ENCODE measurements around the gene SGMS2. TPM values are rescaled to one million over a fixed set of nuclear protein-coding genes. Genes with fewer than 3 reads are reported as not detected.
A peak's percentile ranks its signal among the peaks of the same experiment; 100 is the strongest.

SGMS2 gene
- 37.5 and 57.5 TPM in 2 replicates for total RNA-seq (2012; rRNA removed)
- 13.4 and 16.5 TPM in 2 replicates for polyA plus RNA-seq (2012; rRNA removed)
- 5.0 and 14.9 TPM in 2 replicates for polyA plus RNA-seq (2012; cell fraction: cytosol; rRNA removed)
- polyA plus RNA-seq (2012; cell fraction: nucleus; rRNA removed; ENCODE audit: low replicate concordance), result 10.2 and 11.3 TPM in 2 replicates
- percentile 80 among the genes with signal in this experiment for Bru-seq, nascent RNA
- BruChase-seq, experiment 1, labeled RNA remaining after a 6-hour chase, result percentile 70 among the genes with signal in this experiment
- BruChase-seq, experiment 2, labeled RNA remaining after a 2-hour chase, result percentile 72 among the genes with signal in this experiment
- long read RNA-seq, full-length matches to known transcripts, result 1 of 40 reads
- long read RNA-seq, partial matches to known transcripts, result 3 of 40 reads
- long read RNA-seq, other reads (novel, unspliced or antisense), result 36 of 40 reads

- H4K91ac ChIP-seq (ENCODE audit: insufficient read depth, low read depth, low read length), result peak within 1 kb of the TSS; percentile 44; the same call in 1 of the 2 replicates
- H2BK5ac ChIP-seq (ENCODE audit: low read depth, low read length, poor library complexity, severe bottlenecking), result peak within 1 kb of the TSS; percentile 31
- peak within 1 kb of the TSS; percentile 32 for H3K27ac ChIP-seq (ENCODE audit: insufficient read depth, low read length)
- H3K14ac ChIP-seq (replicated peaks; ENCODE audit: low read depth, low read length), result no peak within 1 kb of the TSS
- H3K36me3 ChIP-seq (ENCODE audit: control insufficient read depth, insufficient read depth, low read length), result no peaks in the 10 kb centered on the region
- 0 out of 2 replicates have a peak within 1 kb of the TSS, but pooled peaks have one; percentile 61 for H2AK5ac ChIP-seq (ENCODE audit: low read depth, low read length)
- H3K4me1 ChIP-seq (ENCODE audit: control insufficient read depth, insufficient read depth, low read length), result peaks cover 2% of the 10 kb centered on the region
- peak within 1 kb of the TSS; percentile 83 for H2AK9ac ChIP-seq (replicated peaks; ENCODE audit: low read depth, low read length, poor library complexity)
- POLR2A ChIA-PET (ENCODE audit: unreplicated experiment), result no interaction called here
- 0% methylated on average over 30 of the region's 65 CpGs; no CpG with 5 or more reads in 1 of the 2 experiments for WGBS, 2 experiments (ENCODE audit: extremely low coverage in 2 of 2, insufficient read length in 1 of 2)
- peak within 1 kb of the TSS; percentile 79 for H2BK120ac ChIP-seq (ENCODE audit: low read depth, low read length)
- peak within 1 kb of the TSS; percentile 48 for H3K9ac ChIP-seq (ENCODE audit: low read depth, low read length)
- peak within 1 kb of the TSS; percentile 33; the same call in 1 of the 2 replicates for H3K4ac ChIP-seq (ENCODE audit: low read depth, low read length)
- H2BK20ac ChIP-seq (ENCODE audit: low read depth, low read length), result peak within 1 kb of the TSS; percentile 28; the same call in 1 of the 2 replicates
- DNase-seq, result peak; percentile 84
- 0 out of 4 replicates have a peak, but pooled peaks cover 0 to 4% of the 10 kb centered on the region in 2 experiments for H3K79me1 ChIP-seq (ENCODE audit: low read depth in 1 of 2, low read length in 2 of 2)
- H3K23ac ChIP-seq (ENCODE audit: low read depth, low read length), result peak within 1 kb of the TSS; percentile 55; the same call in 1 of the 2 replicates
- 0 out of 2 replicates have a peak, but pooled peaks cover 2% of the 10 kb centered on the region for H3K9me1 ChIP-seq (ENCODE audit: insufficient read depth, low read length)
- intact Hi-C loops (cut with micrococcal nuclease), result loop anchor here (2.0 to 5.0 kb wide), 3 partner anchors 62 to 88 kb away; no protein-coding TSS in a partner anchor
- H3K18ac ChIP-seq (ENCODE audit: low read depth, low read length), result peak within 1 kb of the TSS; percentile 28
- peak within 1 kb of the TSS; percentile 61; the same call in 1 of the 2 replicates for H3K56ac ChIP-seq (ENCODE audit: extremely low read depth, insufficient read depth, low read length)
- H3K4me3 ChIP-seq (ENCODE audit: insufficient read depth, low read depth, low read length), result peak within 1 kb of the TSS; percentile 64
- peak; percentile 93 for ATAC-seq (ENCODE audit: low read depth)
- H4K8ac ChIP-seq (ENCODE audit: low read depth in 2 of 2, low read length in 2 of 2), result peak within 1 kb of the TSS in 1 of 2 experiments; percentile 55; a peak in 2 of 4 replicates
- H4K5ac ChIP-seq (ENCODE audit: low read depth, low read length), result peak within 1 kb of the TSS; percentile 33; the same call in 1 of the 2 replicates
- H3K4me2 ChIP-seq (ENCODE audit: low read depth, low read length), result peak within 1 kb of the TSS; percentile 95
- dilution Hi-C loops (cut with HindIII; ENCODE audit: low sequenced_read_pairs, unreplicated experiment), result no loop called here
- H3K9me3 ChIP-seq (ENCODE audit: control insufficient read depth, insufficient read depth, low read length), result no peaks in the 10 kb centered on the region
- CTCF ChIA-PET, result interaction anchor here (0.8 kb wide), 2 partner anchors 56 to 87 kb away, joined by 3 read pairs; no protein-coding TSS in a partner anchor
- in situ Hi-C loops (cut with MboI; ENCODE audit: low sequenced_read_pairs), result no loop called here
- no peak within 1 kb of the TSS for H2BK15ac ChIP-seq (ENCODE audit: low read depth, low read length)
- H3K27me3 ChIP-seq (ENCODE audit: control insufficient read depth, insufficient read depth, low read length), result peaks cover 7% of the 10 kb centered on the region
- no peaks in the 10 kb centered on the region for H4K20me1 ChIP-seq (ENCODE audit: insufficient read depth, low read length)
- peak within 1 kb of the TSS; percentile 94 for H2AFZ ChIP-seq (replicated peaks; ENCODE audit: low read length, poor library complexity)
- BruUV-seq (replicated peaks), result no TSS peak
- TF ChIP-seq FOS (IDR thresholded peaks at IDR 0.05; ENCODE audit: low read depth, low read length), result peak; percentile 89
- no peak for TF ChIP-seq BHLHE40 (IDR thresholded peaks at IDR 0.05; ENCODE audit: low read depth, low read length)
- no peak for TF ChIP-seq CTCF (conservative IDR thresholded peaks at IDR 0.05; ENCODE audit: low read depth, low read length)
- TF ChIP-seq USF2 (IDR thresholded peaks at IDR 0.05; ENCODE audit: low read depth, low read length), result no peak
- no peak for TF ChIP-seq SMC3 (IDR thresholded peaks at IDR 0.05; ENCODE audit: low read depth, low read length)
- TF ChIP-seq MAZ (IDR thresholded peaks at IDR 0.05; ENCODE audit: borderline replicate concordance, low read depth, low read length), result no peak; the same call in 1 of the 2 replicates
- peak; percentile 6; the same call in 1 of the 2 replicates for TF ChIP-seq RAD21 (IDR thresholded peaks at IDR 0.05; ENCODE audit: low read length)
- TF ChIP-seq ELK1 (IDR thresholded peaks at IDR 0.05; ENCODE audit: borderline replicate concordance, low read depth, low read length), result no peak
- TF ChIP-seq CHD1 (IDR thresholded peaks at IDR 0.05; ENCODE audit: low read depth, low read length), result no peak
- TF ChIP-seq RFX5 (IDR thresholded peaks at IDR 0.05; ENCODE audit: low read depth, low read length), result no peak
- peak; percentile 83 for TF ChIP-seq POLR2A (IDR thresholded peaks at IDR 0.05; ENCODE audit: low read depth, low read length)
Measured at GRCh38 chr4:107824350-107825071, at the start of gene SGMS2. Gene SGMS2, plus strand, starts transcription at chr4:107824932. Its CDS starts 70,622 bp downstream, at chr4:107895554.
